K562 (cell line): ENCODE results near the gene ASIC3. TPM values are rescaled to one million over a fixed set of nuclear protein-coding genes. Genes with fewer than 3 reads are reported as not detected.
A peak's percentile ranks its signal among the peaks of the same experiment; 100 is the strongest.

Experiments used
- ADNP ChIP-seq: fragments of 200-800 bp; sonication (Bioruptor generic); IDR thresholded peaks from 2 replicates; pipeline ENCODE4 v1.6.1; 2016; ENCODE audit warnings: missing genetic modification characterization, missing compliant biosample characterization
- ARID1B ChIP-seq: fragments of 450-650 bp; IDR thresholded peaks from 2 replicates; pipeline ENCODE4 v1.6.1; 2016; ENCODE audit warnings: antibody characterized with exemption, mild to moderate bottlenecking, inconsistent platforms
- CREM ChIP-seq: IDR thresholded peaks from 2 replicates; pipeline ENCODE4 v1.6.1; 2014; ENCODE audit warnings: antibody characterized with exemption, low read depth
- EGR1 ChIP-seq: fragments of 450-650 bp; conservative IDR thresholded peaks from 2 replicates; pipeline ENCODE4 v1.6.1; 2017; ENCODE audit warnings: mild to moderate bottlenecking
- GATAD2B ChIP-seq: fragments of 450-650 bp; IDR thresholded peaks from 2 replicates; pipeline ENCODE4 v1.6.1; 2017; ENCODE audit warnings: mild to moderate bottlenecking, borderline replicate concordance
- ILK ChIP-seq: fragments of 450-650 bp; IDR thresholded peaks from 2 replicates; pipeline ENCODE4 v1.6.1; 2016; ENCODE audit warnings: missing genetic modification characterization, low read depth, mild to moderate bottlenecking, missing compliant biosample characterization, moderate library complexity, borderline replicate concordance
- KDM4B ChIP-seq, 2 experiments: fragments of 450-650 bp in 1 of 2; sonication (generic) in 1 of 2; IDR thresholded peaks; 2 replicates each; pipeline ENCODE4 v1.6.1; 2016 to 2017; ENCODE audit warnings: borderline replicate concordance in 2 of 2, antibody characterized with exemption in 1 of 2, low read depth in 1 of 2, mild to moderate bottlenecking in 1 of 2
- MAFG ChIP-seq: fragments of 450-650 bp; conservative IDR thresholded peaks from 2 replicates; pipeline ENCODE4 v1.6.1; 2016; ENCODE audit warnings: missing genetic modification characterization, missing compliant biosample characterization
- NBN ChIP-seq: fragments of 450-650 bp; IDR thresholded peaks from 2 replicates; pipeline ENCODE4 v1.6.1; 2016; ENCODE audit warnings: low read depth, mild to moderate bottlenecking
- NFYB ChIP-seq: IDR thresholded peaks from 2 replicates; pipeline ENCODE4 v1.6.1; 2011; ENCODE audit warnings: mild to moderate bottlenecking, moderate library complexity; ENCODE audit not compliant: insufficient read length; ENCODE audit errors: extremely low read depth
- NONO ChIP-seq, 2 experiments: fragments of 200-400 bp in 1 of 2; fragments of 450-650 bp in 1 of 2; formaldehyde crosslinking in 1 of 2; IDR thresholded peaks; 2 replicates each; pipeline ENCODE4 v1.6.1; 2017; ENCODE audit warnings: low read depth in 2 of 2, mild to moderate bottlenecking in 2 of 2, moderate library complexity in 2 of 2, low read length in 1 of 2
- NR1H2 ChIP-seq: sonication (generic); formaldehyde crosslinking; IDR thresholded peaks from 2 replicates; pipeline ENCODE4 v1.4.0; 2020; ENCODE audit warnings: mild to moderate bottlenecking, missing genetic modification reagents
- POLR3A ChIP-seq: IDR thresholded peaks from 2 replicates; pipeline ENCODE4 v1.6.1; 2011; ENCODE audit warnings: borderline replicate concordance, mild to moderate bottlenecking, moderate library complexity; ENCODE audit not compliant: insufficient read length, insufficient read depth; ENCODE audit errors: extremely low read depth
- PRPF4 ChIP-seq: fragments of 200-400 bp; formaldehyde crosslinking; IDR thresholded peaks from one replicate; pipeline ENCODE4 v1.6.1; 2017; ENCODE audit warnings: low read length, low read depth, mild to moderate bottlenecking; ENCODE audit not compliant: insufficient read depth, poor library complexity, severe bottlenecking
- SIRT6 ChIP-seq: IDR thresholded peaks from one replicate; pipeline ENCODE4 v1.6.1; 2012; ENCODE audit warnings: low read depth, mild to moderate bottlenecking, control low read depth, inconsistent platforms, low read length, moderate library complexity
- ZC3H4 ChIP-seq: sonication (generic); formaldehyde crosslinking; IDR thresholded peaks from 2 replicates; pipeline ENCODE4 v1.9.0; 2021; ENCODE audit warnings: missing genetic modification reagents, borderline replicate concordance
- ZNF133 ChIP-seq: fragments of 250-450 bp; sonication (Bioruptor Pico); IDR thresholded peaks from 2 replicates; pipeline ENCODE4 v1.4.0; 2020; ENCODE audit warnings: mild to moderate bottlenecking
- ZNF217 ChIP-seq: sonication (generic); formaldehyde crosslinking; IDR thresholded peaks from 2 replicates; pipeline ENCODE4 v1.8.0; 2022; ENCODE audit warnings: mild to moderate bottlenecking, missing genetic modification reagents
- ZNF263 ChIP-seq: sonication (generic); formaldehyde crosslinking; IDR thresholded peaks from 2 replicates; pipeline ENCODE4 v1.8.0; 2022; ENCODE audit warnings: mild to moderate bottlenecking, missing genetic modification reagents, borderline replicate concordance
- ZNF3 ChIP-seq: fragments of 250-450 bp; sonication (Bioruptor Pico); IDR thresholded peaks from 2 replicates; pipeline ENCODE4 v1.5.0; 2021; ENCODE audit warnings: mild to moderate bottlenecking, moderate library complexity
- ZNF57 ChIP-seq: fragments of 450-650 bp; formaldehyde crosslinking; IDR thresholded peaks from 2 replicates; pipeline ENCODE4 v1.4.0; 2020; ENCODE audit warnings: mild to moderate bottlenecking, moderate library complexity
- ZNF589 ChIP-seq: fragments of 200-800 bp; sonication (Bioruptor generic); IDR thresholded peaks from 2 replicates; pipeline ENCODE4 v1.6.1; 2016; ENCODE audit warnings: low read depth, missing genetic modification characterization, missing compliant biosample characterization
- ZNF780A ChIP-seq: fragments of 250-450 bp; sonication (Bioruptor Pico); IDR thresholded peaks from 2 replicates; pipeline ENCODE4 v1.5.0; 2021; ENCODE audit warnings: mild to moderate bottlenecking
- ZNF79 ChIP-seq: fragments of 250-450 bp; sonication (Bioruptor Pico); IDR thresholded peaks from 2 replicates; pipeline ENCODE4 v1.4.0; 2020; ENCODE audit warnings: low read depth, mild to moderate bottlenecking, moderate library complexity
- ZSCAN32 ChIP-seq: fragments of 450-650 bp; formaldehyde crosslinking; IDR thresholded peaks from 2 replicates; pipeline ENCODE4 v1.4.0; 2020; ENCODE audit warnings: mild to moderate bottlenecking, moderate library complexity
- polyA plus RNA-seq, 8 experiments: library from polyadenylated mRNA; depleted of rRNA in 4 of 8; stranded (reverse) in 5 of 8; unstranded in 3 of 8; fragments of >200 nt; fragmentation: Nextera tagmentation in 2 of 8; fragmentation: Illumina TruSeq in 1 of 8; extraction: Ambion mirVana in 2 of 8; extraction: Trizol in 1 of 8; gene quantifications; 2 replicates each; pipeline versions ENCODE4 v1.2.1 to v1.2.3, GENCODE V29; 2011 to 2014; ENCODE audit warnings: inconsistent platforms in 1 of 8, missing spikeins in 1 of 8
- total RNA-seq, 7 experiments: library from RNA; depleted of rRNA in 6 of 7; stranded (reverse); fragments of >200 nt in 6 of 7; fragmentation: Illumina TruSeq in 2 of 7; extraction: Trizol in 2 of 7; gene quantifications; 2 replicates each; pipeline versions ENCODE4 v1.2.1 to v1.2.3, GENCODE V29; 2011 to 2021; ENCODE audit warnings: low replicate concordance in 1 of 7
- TF ChIP-seq, protein P1 (sequence below): fragments of 450-650 bp; IDR thresholded peaks from 2 replicates; pipeline ENCODE4 v1.6.1; 2016; ENCODE audit warnings: mild to moderate bottlenecking
- TF ChIP-seq, protein P2 (sequence below): sonication (generic); formaldehyde crosslinking; IDR thresholded peaks from 2 replicates; pipeline ENCODE4 v1.8.0; 2022; ENCODE audit warnings: mild to moderate bottlenecking, missing genetic modification reagents

The ASIC3 gene
- total and polyA plus RNA-seq, 9 of the 15 experiments (the other 6 are each of a cell fraction or from before 2014, with no cell fraction given), result 0.11 to 5.0 (median 0.87) TPM

DNA sequence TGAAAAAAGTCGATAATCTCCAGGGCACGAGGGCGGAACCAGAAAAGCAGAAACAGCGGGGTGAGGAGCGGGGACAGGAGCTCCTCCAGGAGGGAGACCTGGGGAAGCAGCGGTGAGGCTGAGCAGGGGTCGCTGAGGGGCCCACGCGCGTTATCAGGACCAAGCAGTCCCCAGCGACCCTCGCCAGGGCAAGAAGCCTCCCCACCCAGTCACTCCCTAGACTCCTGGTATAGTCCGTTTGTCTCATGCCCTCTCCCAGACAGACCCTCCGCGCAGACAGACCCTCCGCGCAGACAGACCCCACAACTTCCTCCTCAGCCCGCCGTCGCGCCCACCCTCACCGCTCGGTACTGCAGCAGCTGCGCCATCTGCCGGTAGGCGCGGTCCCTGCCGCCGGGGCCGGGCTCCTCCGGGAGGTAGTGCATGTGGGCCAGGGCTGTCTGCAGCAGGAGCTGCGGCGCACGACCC, 30.3 kb upstream of the ASIC3 start (continued):
- TF ChIP-seq ZNF217, result no peak
- no peak for TF ChIP-seq NFYB
- TF ChIP-seq KDM4B (IDR thresholded peaks at IDR 0.05; ENCODE audit: borderline replicate concordance in 2 of 2, low read depth in 1 of 2), result peak in 1 of 2 experiments; percentile 82; a peak in 2 of 4 replicates
- no peak for TF ChIP-seq ZNF79
- TF ChIP-seq NR1H2, result no peak; the same call in 1 of the 2 replicates
- peak; percentile 65 for TF ChIP-seq EGR1
- TF ChIP-seq, protein P1, sequence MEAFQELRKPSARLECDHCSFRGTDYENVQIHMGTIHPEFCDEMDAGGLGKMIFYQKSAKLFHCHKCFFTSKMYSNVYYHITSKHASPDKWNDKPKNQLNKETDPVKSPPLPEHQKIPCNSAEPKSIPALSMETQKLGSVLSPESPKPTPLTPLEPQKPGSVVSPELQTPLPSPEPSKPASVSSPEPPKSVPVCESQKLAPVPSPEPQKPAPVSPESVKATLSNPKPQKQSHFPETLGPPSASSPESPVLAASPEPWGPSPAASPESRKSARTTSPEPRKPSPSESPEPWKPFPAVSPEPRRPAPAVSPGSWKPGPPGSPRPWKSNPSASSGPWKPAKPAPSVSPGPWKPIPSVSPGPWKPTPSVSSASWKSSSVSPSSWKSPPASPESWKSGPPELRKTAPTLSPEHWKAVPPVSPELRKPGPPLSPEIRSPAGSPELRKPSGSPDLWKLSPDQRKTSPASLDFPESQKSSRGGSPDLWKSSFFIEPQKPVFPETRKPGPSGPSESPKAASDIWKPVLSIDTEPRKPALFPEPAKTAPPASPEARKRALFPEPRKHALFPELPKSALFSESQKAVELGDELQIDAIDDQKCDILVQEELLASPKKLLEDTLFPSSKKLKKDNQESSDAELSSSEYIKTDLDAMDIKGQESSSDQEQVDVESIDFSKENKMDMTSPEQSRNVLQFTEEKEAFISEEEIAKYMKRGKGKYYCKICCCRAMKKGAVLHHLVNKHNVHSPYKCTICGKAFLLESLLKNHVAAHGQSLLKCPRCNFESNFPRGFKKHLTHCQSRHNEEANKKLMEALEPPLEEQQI, result no peak
- no peak for TF ChIP-seq SIRT6
- peak; percentile 75; the same call in 1 of the 2 replicates for TF ChIP-seq ZNF263
- TF ChIP-seq, protein P2, sequence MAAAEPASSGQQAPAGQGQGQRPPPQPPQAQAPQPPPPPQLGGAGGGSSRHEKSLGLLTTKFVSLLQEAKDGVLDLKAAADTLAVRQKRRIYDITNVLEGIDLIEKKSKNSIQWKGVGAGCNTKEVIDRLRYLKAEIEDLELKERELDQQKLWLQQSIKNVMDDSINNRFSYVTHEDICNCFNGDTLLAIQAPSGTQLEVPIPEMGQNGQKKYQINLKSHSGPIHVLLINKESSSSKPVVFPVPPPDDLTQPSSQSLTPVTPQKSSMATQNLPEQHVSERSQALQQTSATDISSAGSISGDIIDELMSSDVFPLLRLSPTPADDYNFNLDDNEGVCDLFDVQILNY (CRISPR knock-in tag), result no peak
- TF ChIP-seq ZNF3 (CRISPR knock-in tag), result no peak
- TF ChIP-seq CREM, result peak; percentile 63
- peak; percentile 94 for TF ChIP-seq GATAD2B
- peak; percentile 69; the same call in 1 of the 2 replicates for TF ChIP-seq ZNF589 (CRISPR knock-in tag)
- peak in 1 of 2 experiments; percentile 58; a peak in 1 of 4 replicates for TF ChIP-seq NONO (IDR thresholded peaks at IDR 0.05; ENCODE audit: low read depth in 2 of 2, low read length in 1 of 2)
- TF ChIP-seq ZNF133 (CRISPR knock-in tag), result no peak
- peak; percentile 81 for TF ChIP-seq ARID1B
- TF ChIP-seq ZSCAN32, result no peak
- no peak for TF ChIP-seq POLR3A
- TF ChIP-seq ILK (tag), result no peak
- no peak; the same call in 1 of the 2 replicates for TF ChIP-seq ZC3H4 (CRISPR knock-in tag)
- TF ChIP-seq ZNF57 (CRISPR knock-in tag), result no peak
- no peak for TF ChIP-seq PRPF4
- no peak for TF ChIP-seq ZNF780A
- no peak for TF ChIP-seq ADNP (tag)
- no peak for TF ChIP-seq MAFG (tag)
- peak; percentile 82; the same call in 1 of the 2 replicates for TF ChIP-seq NBN
